ENCODE measurements around the gene OOSP4B.

GRCh38 chr11:60016881-60017280, at the start of gene OOSP4B:
- TF ChIP-seq CTCF (IDR thresholded peaks at IDR 0.05) = no peak
- no peak for TF ChIP-seq EP300 (IDR thresholded peaks at IDR 0.05)
- no peak for TF ChIP-seq POLR2A (IDR thresholded peaks at IDR 0.05)
- TF ChIP-seq POLR2AphosphoS5 (IDR thresholded peaks at IDR 0.05) = no peak
